T-helper 1 cell treated with Interleukin-12 subunit alpha and Interleukin-12 subunit beta and Interleukin-4 antibody, amounts not matched to agents 30 μg/mL and 1 μg/mL, for 36 hours (primary cell): Measurements from ENCODE around the gene C1orf232.

Experiments
- H3K27ac Mint-ChIP-seq: one replicate; pipeline ENCODE4 v1.8.0; 2021; ENCODE audit warnings: mild to moderate bottlenecking, mixed read lengths
- H3K27me3 Mint-ChIP-seq: one replicate; pipeline ENCODE4 v1.8.0; 2021; ENCODE audit warnings: low read depth, mixed read lengths
- H3K36me3 Mint-ChIP-seq: one replicate; pipeline ENCODE4 v1.8.0; 2021; ENCODE audit warnings: low read depth, mixed read lengths
- H3K4me1 Mint-ChIP-seq: one replicate; pipeline ENCODE4 v1.8.0; 2021; ENCODE audit warnings: low read depth, mixed read lengths
- H3K4me3 Mint-ChIP-seq: one replicate; pipeline ENCODE4 v1.8.0; 2021; ENCODE audit warnings: mild to moderate bottlenecking, moderate library complexity, mixed read lengths
- H3K9me3 Mint-ChIP-seq: one replicate; pipeline ENCODE4 v1.8.0; 2021; ENCODE audit warnings: mixed read lengths

The C1orf232 gene

GRCh38 chr1:26168410-26169197, at the start of gene C1orf232:
Gene C1orf232 (minus strand): TSS chr1:26168963. CDS start chr1:26168499, 464 bp downstream.
- Mint-ChIP-seq H3K36me3 (no peaks in the 10 kb centered on the region), H3K27me3 (peaks cover 33% of the 10 kb centered on the region)

GRCh38 chr1:26215246-26215645, 46.5 kb upstream of the C1orf232 start:
- H3K27ac Mint-ChIP-seq, result no peak overlapping the region
- H3K4me1 Mint-ChIP-seq, result no peaks in the 10 kb centered on the region
- H3K36me3 Mint-ChIP-seq, result no peaks in the 10 kb centered on the region

More at GRCh38 chr1:26168410-26169197, at the start of gene C1orf232:
- H3K27ac Mint-ChIP-seq, result peak within 1 kb of the TSS; percentile 83
- H3K9me3 Mint-ChIP-seq, result no peaks in the 10 kb centered on the region
- H3K4me3 Mint-ChIP-seq, result peak within 1 kb of the TSS; percentile 84
- peaks cover 35% of the 10 kb centered on the region for H3K4me1 Mint-ChIP-seq

GRCh38 chr1:26213335-26213905, 44.7 kb upstream of the C1orf232 start:
- Mint-ChIP-seq H3K4me3 (no peak overlapping the region), H3K9me3 (no peaks in the 10 kb centered on the region), H3K27ac (no peak overlapping the region), H3K27me3 (peaks cover 24% of the 10 kb centered on the region), H3K36me3 (no peaks in the 10 kb centered on the region), H3K4me1 (no peaks in the 10 kb centered on the region)

More at GRCh38 chr1:26215246-26215645, 46.5 kb upstream of the C1orf232 start:
- Mint-ChIP-seq H3K27me3 (peaks cover 14% of the 10 kb centered on the region), H3K4me3 (no peak overlapping the region), H3K9me3 (no peaks in the 10 kb centered on the region)

- Mint-ChIP-seq H3K27ac (no peak overlapping the region), H3K4me3 (no peak overlapping the region), H3K4me1 (no peaks in the 10 kb centered on the region), H3K9me3 (no peaks in the 10 kb centered on the region), H3K27me3 (peaks cover 24% of the 10 kb centered on the region), H3K36me3 (no peaks in the 10 kb centered on the region)
Observed at GRCh38 chr1:26212726-26213125, 44.0 kb upstream of the C1orf232 start.

GRCh38 chr1:26210147-26210870, 41.5 kb upstream of the C1orf232 start:
- Mint-ChIP-seq H3K9me3 (no peaks in the 10 kb centered on the region), H3K27me3 (peaks cover 18% of the 10 kb centered on the region), H3K4me1 (peaks cover 1% of the 10 kb centered on the region), H3K36me3 (no peaks in the 10 kb centered on the region), H3K27ac (no peak overlapping the region), H3K4me3 (no peak overlapping the region)

- Mint-ChIP-seq H3K4me3 (no peak overlapping the region), H3K27ac (no peak overlapping the region), H3K27me3 (peaks cover 4% of the 10 kb centered on the region), H3K9me3 (no peaks in the 10 kb centered on the region), H3K4me1 (peaks cover 38% of the 10 kb centered on the region), H3K36me3 (no peaks in the 10 kb centered on the region)
Observed at GRCh38 chr1:26203642-26204318, 35.0 kb upstream of the C1orf232 start.

GRCh38 chr1:26200413-26200812, 31.6 kb upstream of the C1orf232 start:
- Mint-ChIP-seq H3K4me3 (no peak overlapping the region), H3K9me3 (no peaks in the 10 kb centered on the region), H3K4me1 (peaks cover 37% of the 10 kb centered on the region), H3K27me3 (peaks cover 11% of the 10 kb centered on the region), H3K27ac (peak overlapping the region; percentile 39), H3K36me3 (no peaks in the 10 kb centered on the region)

GRCh38 chr1:26197813-26198212, 29.1 kb upstream of the C1orf232 start:
- Mint-ChIP-seq H3K4me1 (peaks cover 41% of the 10 kb centered on the region), H3K9me3 (no peaks in the 10 kb centered on the region), H3K4me3 (no peak overlapping the region), H3K36me3 (no peaks in the 10 kb centered on the region), H3K27me3 (peaks cover 19% of the 10 kb centered on the region), H3K27ac (no peak overlapping the region)

- H3K9me3 Mint-ChIP-seq, result no peaks in the 10 kb centered on the region
- no peaks in the 10 kb centered on the region for H3K36me3 Mint-ChIP-seq
- H3K27me3 Mint-ChIP-seq, result peaks cover 19% of the 10 kb centered on the region
- no peak overlapping the region for H3K27ac Mint-ChIP-seq
- H3K4me3 Mint-ChIP-seq, result no peak overlapping the region
- peaks cover 38% of the 10 kb centered on the region for H3K4me1 Mint-ChIP-seq
Observed at GRCh38 chr1:26197301-26197700, 28.5 kb upstream of the C1orf232 start.

GRCh38 chr1:26195805-26196204, 27.0 kb upstream of the C1orf232 start:
- Mint-ChIP-seq H3K4me1 (peaks cover 32% of the 10 kb centered on the region), H3K9me3 (no peaks in the 10 kb centered on the region), H3K27ac (no peak overlapping the region), H3K36me3 (peaks cover 2% of the 10 kb centered on the region), H3K27me3 (peaks cover 22% of the 10 kb centered on the region), H3K4me3 (no peak overlapping the region)

GRCh38 chr1:26191739-26192138, 23.0 kb upstream of the C1orf232 start:
- Mint-ChIP-seq H3K27me3 (peaks cover 11% of the 10 kb centered on the region), H3K27ac (peak overlapping the region; percentile 8), H3K36me3 (peaks cover 2% of the 10 kb centered on the region), H3K9me3 (no peaks in the 10 kb centered on the region), H3K4me1 (peaks cover 22% of the 10 kb centered on the region), H3K4me3 (peak overlapping the region; percentile 58)

- H3K4me1 Mint-ChIP-seq, result peaks cover 22% of the 10 kb centered on the region
Observed at GRCh38 chr1:26190373-26190987, 21.7 kb upstream of the C1orf232 start, which contains the start of gene CATSPER4. Gene CATSPER4 (plus strand): TSS chr1:26190602. CDS start chr1:26190628, 26 bp downstream.

GRCh38 chr1:26189751-26190275, 21.1 kb upstream of the C1orf232 start:
- no peaks in the 10 kb centered on the region for H3K9me3 Mint-ChIP-seq
- H3K4me3 Mint-ChIP-seq, result no peak overlapping the region
- peaks cover 8% of the 10 kb centered on the region for H3K27me3 Mint-ChIP-seq
- H3K4me1 Mint-ChIP-seq, result peaks cover 20% of the 10 kb centered on the region
- H3K36me3 Mint-ChIP-seq, result peaks cover 2% of the 10 kb centered on the region
- no peak overlapping the region for H3K27ac Mint-ChIP-seq

More at GRCh38 chr1:26190373-26190987, 21.7 kb upstream of the C1orf232 start, which contains the start of gene CATSPER4:
- H3K9me3 Mint-ChIP-seq, result no peaks in the 10 kb centered on the region
- H3K4me3 Mint-ChIP-seq, result no peak within 1 kb of the TSS
- H3K27me3 Mint-ChIP-seq, result peaks cover 11% of the 10 kb centered on the region
- peaks cover 2% of the 10 kb centered on the region for H3K36me3 Mint-ChIP-seq
- peak within 1 kb of the TSS; percentile 11 for H3K27ac Mint-ChIP-seq
